ENCODE measurements around the gene PREX1. TPM values are rescaled to one million over a fixed set of nuclear protein-coding genes. Genes with fewer than 3 reads are reported as not detected.

PREX1 gene
- total RNA-seq, 1 experiment from 2014 or later = 9.5 TPM

DNA sequence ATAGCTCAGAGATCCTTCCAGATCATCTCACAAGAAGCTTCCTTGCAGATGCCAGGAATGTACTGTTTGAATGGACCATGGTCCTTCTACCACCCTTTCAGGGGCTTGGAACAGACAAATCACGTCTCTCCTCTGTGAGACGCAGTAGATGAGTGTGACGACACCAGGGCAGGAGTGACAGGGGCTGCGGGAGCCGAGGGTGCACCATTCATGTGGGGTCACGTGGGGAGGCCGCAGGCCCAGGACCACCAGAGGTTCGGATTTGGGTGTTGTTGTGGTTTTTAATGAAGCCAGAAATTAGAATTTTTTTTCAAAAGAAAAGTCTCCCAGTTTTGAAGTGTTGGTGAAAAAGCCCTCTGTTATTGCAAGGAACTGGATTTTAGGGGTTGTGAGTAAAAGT is 79.2 kb downstream of the PREX1 start:
- H3K9me3 Mint-ChIP-seq (ENCODE audit: unreplicated experiment) = no peaks in the 10 kb centered on the region
- CTCF ChIA-PET = no interaction called here
- H3K36me3 ChIP-seq (ENCODE audit: control insufficient read depth, insufficient read depth, low read length) = no peaks in the 10 kb centered on the region
- no peak overlapping the region for H3K4me3 ChIP-seq (ENCODE audit: low read depth, low read length)
- no peaks in the 10 kb centered on the region for H3K4me1 ChIP-seq
- POLR2A ChIA-PET = no interaction called here
- H3K36me3 Mint-ChIP-seq (ENCODE audit: insufficient read depth, unreplicated experiment) = no peaks in the 10 kb centered on the region
- no peak overlapping the region for H3K27ac Mint-ChIP-seq (ENCODE audit: unreplicated experiment)
- H3K4me3 Mint-ChIP-seq (ENCODE audit: unreplicated experiment) = no peak overlapping the region
- no TSS peak for BruUV-seq (replicated peaks)
- no peaks in the 10 kb centered on the region for H3K4me1 Mint-ChIP-seq (ENCODE audit: low read depth, unreplicated experiment)
- TF ChIP-seq, protein P1, sequence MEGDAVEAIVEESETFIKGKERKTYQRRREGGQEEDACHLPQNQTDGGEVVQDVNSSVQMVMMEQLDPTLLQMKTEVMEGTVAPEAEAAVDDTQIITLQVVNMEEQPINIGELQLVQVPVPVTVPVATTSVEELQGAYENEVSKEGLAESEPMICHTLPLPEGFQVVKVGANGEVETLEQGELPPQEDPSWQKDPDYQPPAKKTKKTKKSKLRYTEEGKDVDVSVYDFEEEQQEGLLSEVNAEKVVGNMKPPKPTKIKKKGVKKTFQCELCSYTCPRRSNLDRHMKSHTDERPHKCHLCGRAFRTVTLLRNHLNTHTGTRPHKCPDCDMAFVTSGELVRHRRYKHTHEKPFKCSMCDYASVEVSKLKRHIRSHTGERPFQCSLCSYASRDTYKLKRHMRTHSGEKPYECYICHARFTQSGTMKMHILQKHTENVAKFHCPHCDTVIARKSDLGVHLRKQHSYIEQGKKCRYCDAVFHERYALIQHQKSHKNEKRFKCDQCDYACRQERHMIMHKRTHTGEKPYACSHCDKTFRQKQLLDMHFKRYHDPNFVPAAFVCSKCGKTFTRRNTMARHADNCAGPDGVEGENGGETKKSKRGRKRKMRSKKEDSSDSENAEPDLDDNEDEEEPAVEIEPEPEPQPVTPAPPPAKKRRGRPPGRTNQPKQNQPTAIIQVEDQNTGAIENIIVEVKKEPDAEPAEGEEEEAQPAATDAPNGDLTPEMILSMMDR (IDR thresholded peaks at IDR 0.05; ENCODE audit: insufficient read depth in 1 of 2, low read depth in 1 of 2, low read length in 1 of 2, severe bottlenecking in 1 of 2, unreplicated experiment in 1 of 2) = no peak
- intact Hi-C loops (cut with micrococcal nuclease; ENCODE audit: unreplicated experiment) = no loop called here
- no peaks in the 10 kb centered on the region for H3K27me3 ChIP-seq (replicated peaks; ENCODE audit: control insufficient read depth, insufficient read depth, low read length)
- no peak for DNase-seq
- H3K9me3 ChIP-seq = no peaks in the 10 kb centered on the region
- H3K27me3 Mint-ChIP-seq (ENCODE audit: insufficient read depth, unreplicated experiment) = no peaks in the 10 kb centered on the region

DNA sequence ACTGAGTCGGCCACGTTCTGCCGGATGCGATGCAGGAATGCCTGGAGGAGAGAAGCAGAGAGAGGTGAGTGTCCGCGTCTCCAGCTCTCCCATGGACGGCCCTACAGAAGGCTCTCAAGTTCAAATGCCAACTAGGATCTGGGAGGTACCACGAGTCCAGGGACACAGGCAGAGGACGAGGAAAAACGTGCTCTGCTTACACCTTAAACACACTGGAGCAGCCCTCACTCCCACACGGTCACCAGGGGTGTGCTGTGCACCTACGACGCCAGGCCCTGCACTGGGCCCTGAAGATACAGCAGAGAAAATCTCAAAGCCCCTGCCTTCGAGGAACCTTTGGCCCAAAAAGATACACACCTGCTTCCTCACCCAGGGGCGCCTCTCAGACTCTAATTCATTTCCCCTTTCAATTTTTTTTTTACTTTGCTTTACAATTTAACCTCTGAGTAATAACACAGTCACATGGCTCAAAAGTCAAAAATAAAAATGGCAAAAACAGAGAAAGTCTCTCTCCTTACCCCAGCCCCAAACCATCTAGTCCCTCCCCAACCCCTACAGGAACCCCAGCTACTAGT is 79.9 kb downstream of the PREX1 start:
- no peaks in the 10 kb centered on the region for H3K36me3 Mint-ChIP-seq (ENCODE audit: insufficient read depth, unreplicated experiment)

DNA sequence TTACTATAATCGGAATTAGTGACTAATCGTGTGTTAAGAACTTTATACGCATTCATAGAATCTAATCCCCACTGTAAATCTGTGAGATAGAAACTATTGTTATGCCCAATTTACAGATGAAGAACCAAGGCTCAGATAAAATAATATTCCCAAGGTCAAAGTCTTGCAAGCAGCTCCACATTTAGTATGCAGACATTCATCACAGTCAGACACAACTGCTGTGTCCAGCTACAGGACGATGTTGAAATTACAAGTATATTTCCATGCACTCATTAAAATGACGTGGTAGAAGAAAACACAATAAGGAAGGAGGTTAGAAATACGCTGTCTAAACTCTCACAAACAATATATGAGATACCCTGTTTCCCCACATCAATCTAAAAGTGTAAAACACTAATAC is 82.5 kb downstream of the PREX1 start:
- Histone ChIP-seq H3K36me3 (ENCODE audit: control insufficient read depth, insufficient read depth, low read length) (no peaks in the 10 kb centered on the region), H3K27me3 (replicated peaks; ENCODE audit: control insufficient read depth, insufficient read depth, low read length) (no peaks in the 10 kb centered on the region), H3K4me1 (no peaks in the 10 kb centered on the region), H3K4me3 (ENCODE audit: low read depth, low read length) (no peak overlapping the region), H3K9me3 (no peaks in the 10 kb centered on the region)
- ChIA-PET CTCF (no interaction called here), POLR2A (no interaction called here)
- BruUV-seq (replicated peaks) = no TSS peak
- no peaks in the 10 kb centered on the region for H3K36me3 Mint-ChIP-seq (ENCODE audit: insufficient read depth, unreplicated experiment)
- no peak for DNase-seq
- no peak overlapping the region for H3K4me3 Mint-ChIP-seq (ENCODE audit: unreplicated experiment)
- no peaks in the 10 kb centered on the region for H3K27me3 Mint-ChIP-seq (ENCODE audit: insufficient read depth, unreplicated experiment)
- H3K4me1 Mint-ChIP-seq (ENCODE audit: low read depth, unreplicated experiment) = no peaks in the 10 kb centered on the region
- intact Hi-C loops (cut with micrococcal nuclease; ENCODE audit: unreplicated experiment) = no loop called here
- no peaks in the 10 kb centered on the region for H3K9me3 Mint-ChIP-seq (ENCODE audit: unreplicated experiment)
- no peak overlapping the region for H3K27ac Mint-ChIP-seq (ENCODE audit: unreplicated experiment)
- TF ChIP-seq, protein P1 (IDR thresholded peaks at IDR 0.05; ENCODE audit: insufficient read depth in 1 of 2, low read depth in 1 of 2, low read length in 1 of 2, severe bottlenecking in 1 of 2, unreplicated experiment in 1 of 2) = no peak

More for the DNA sequence above, 79.9 kb downstream of the PREX1 start:
- H3K27me3 ChIP-seq (replicated peaks; ENCODE audit: control insufficient read depth, insufficient read depth, low read length) = no peaks in the 10 kb centered on the region
- POLR2A ChIA-PET = no interaction called here
- Mint-ChIP-seq H3K27ac (ENCODE audit: unreplicated experiment) (no peak overlapping the region), H3K4me3 (ENCODE audit: unreplicated experiment) (no peak overlapping the region), H3K27me3 (ENCODE audit: insufficient read depth, unreplicated experiment) (no peaks in the 10 kb centered on the region), H3K4me1 (ENCODE audit: low read depth, unreplicated experiment) (no peaks in the 10 kb centered on the region), H3K9me3 (ENCODE audit: unreplicated experiment) (no peaks in the 10 kb centered on the region)
- TF ChIP-seq, protein P1 (IDR thresholded peaks at IDR 0.05; ENCODE audit: insufficient read depth in 1 of 2, low read depth in 1 of 2, low read length in 1 of 2, severe bottlenecking in 1 of 2, unreplicated experiment in 1 of 2) = no peak
- no peak for DNase-seq
- CTCF ChIA-PET = no interaction called here
- intact Hi-C loops (cut with micrococcal nuclease; ENCODE audit: unreplicated experiment) = no loop called here
- no peaks in the 10 kb centered on the region for H3K4me1 ChIP-seq
- BruUV-seq (replicated peaks) = no TSS peak
- no peak overlapping the region for H3K4me3 ChIP-seq (ENCODE audit: low read depth, low read length)
- no peaks in the 10 kb centered on the region for H3K9me3 ChIP-seq
- H3K36me3 ChIP-seq (ENCODE audit: control insufficient read depth, insufficient read depth, low read length) = no peaks in the 10 kb centered on the region

Data from Caco-2 (cell line).